Stimulated activated CD4-positive, alpha-beta T cell treated with anti-CD3 and anti-CD28 coated beads, Interleukin-12 subunit alpha, Interleukin-12 subunit beta, amount 100 ng/mL, for 48 hours (primary cell): ENCODE measurements around the gene PCDHB11.
"Not testable (repeated sequence)": the region's sequence is repeated elsewhere in the genome, so short reads cannot be mapped to it uniquely, and the experiment has no call there.

Experiments
- DNase-seq, 3 donors: peaks; one replicate each; pipeline ENCODE4 v3.0.0-alpha.2; 2020; ENCODE audit warnings: low read depth in 2 of 3, low spot score in 1 of 3

PCDHB11 gene

DNA sequence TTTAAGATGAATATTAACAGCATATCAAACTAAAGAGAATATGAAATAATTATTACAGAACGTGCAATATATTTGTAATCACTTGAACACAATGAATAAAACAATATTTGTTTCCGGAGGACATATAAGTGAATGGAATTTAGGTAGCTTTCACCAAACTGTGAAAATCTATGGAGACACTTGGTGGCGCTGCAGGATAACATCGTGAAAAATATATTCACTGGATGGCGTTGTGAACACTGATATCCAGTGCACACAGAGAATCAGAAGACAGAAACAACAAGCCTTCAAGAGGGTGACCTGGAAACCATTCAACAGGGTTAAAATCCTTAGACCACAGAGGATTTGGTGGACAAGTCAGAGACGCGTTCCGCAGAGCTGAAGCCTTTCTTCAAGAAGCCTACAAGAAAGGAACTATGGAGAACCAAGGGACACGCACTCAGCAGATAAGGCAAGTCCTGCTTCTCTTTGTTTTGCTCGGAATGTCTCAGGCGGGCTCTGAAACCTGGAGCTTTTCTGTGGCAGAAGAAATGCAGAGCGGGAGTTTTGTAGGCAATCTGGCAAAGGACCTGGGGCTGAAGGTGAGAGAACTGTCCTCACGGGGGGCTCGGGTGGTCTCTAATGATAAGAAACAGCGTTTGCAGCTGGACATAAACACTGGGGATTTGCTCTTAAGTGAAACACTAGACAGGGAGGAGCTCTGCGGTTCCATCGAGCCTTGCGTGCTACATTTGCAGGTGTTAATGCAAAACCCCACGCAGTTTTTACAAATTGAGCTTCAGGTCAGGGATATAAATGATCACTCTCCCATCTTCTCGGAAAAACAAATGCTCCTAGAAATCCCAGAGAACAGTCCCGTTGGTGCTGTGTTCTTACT is at the start of gene PCDHB11:
Gene PCDHB11, plus strand, starts transcription at position 269 of the 877 bp plus-strand sequence. Its CDS starts 148 bp downstream, at position 417.
- no peak for DNase-seq

DNA sequence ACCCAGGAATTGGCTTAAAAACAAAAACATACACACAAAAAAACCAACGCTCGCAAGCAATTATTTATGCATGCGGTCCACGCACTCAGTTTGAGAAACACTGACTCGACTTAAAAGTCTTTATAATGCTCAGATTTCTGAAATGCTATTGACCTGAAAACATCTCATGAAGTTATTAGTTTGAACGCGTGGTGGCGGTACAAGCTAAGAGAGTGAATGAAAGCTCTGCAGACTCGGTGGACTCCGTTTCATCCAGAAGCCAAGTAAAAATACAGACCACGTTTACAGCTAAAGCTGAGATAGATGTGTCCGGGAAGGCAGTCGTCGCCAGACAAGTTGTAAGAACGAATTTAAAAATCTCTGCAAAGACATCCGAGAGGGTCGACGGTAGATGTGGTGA is 49.6 kb upstream of the PCDHB11 start, which contains the start of gene PCDHB6:
Gene PCDHB6, plus strand, starts transcription at position 246 of the 400 bp plus-strand sequence. CDS start 201 bp downstream, outside the sequence.
- DNase-seq = no peak

DNA sequence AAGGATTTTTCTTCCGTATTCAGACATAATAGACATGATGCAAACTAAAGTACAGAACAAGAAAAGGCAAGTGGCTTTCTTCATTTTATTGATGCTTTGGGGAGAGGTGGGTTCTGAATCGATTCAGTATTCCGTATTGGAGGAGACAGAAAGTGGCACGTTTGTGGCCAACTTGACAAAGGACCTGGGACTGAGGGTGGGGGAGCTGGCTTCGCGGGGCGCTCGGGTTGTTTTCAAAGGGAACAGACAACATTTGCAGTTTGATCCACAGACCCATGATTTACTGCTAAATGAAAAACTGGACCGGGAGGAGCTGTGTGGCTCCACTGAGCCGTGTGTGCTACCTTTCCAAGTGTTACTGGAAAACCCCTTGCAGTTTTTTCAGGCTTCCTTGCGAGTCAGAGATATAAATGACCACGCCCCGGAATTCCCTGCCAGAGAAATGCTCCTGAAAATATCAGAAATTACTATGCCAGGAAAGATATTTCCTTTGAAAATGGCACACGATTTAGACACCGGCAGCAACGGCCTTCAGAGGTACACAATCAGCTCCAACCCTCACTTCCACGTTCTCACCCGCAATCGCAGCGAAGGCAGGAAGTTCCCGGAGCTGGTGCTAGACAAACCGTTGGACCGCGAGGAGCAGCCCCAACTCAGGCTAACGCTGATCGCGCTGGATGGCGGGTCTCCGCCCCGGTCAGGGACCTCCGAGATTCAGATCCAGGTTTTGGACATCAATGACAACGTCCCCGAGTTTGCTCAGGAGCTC is 49.0 kb upstream of the PCDHB11 start:
- DNase-seq = no peak

DNA sequence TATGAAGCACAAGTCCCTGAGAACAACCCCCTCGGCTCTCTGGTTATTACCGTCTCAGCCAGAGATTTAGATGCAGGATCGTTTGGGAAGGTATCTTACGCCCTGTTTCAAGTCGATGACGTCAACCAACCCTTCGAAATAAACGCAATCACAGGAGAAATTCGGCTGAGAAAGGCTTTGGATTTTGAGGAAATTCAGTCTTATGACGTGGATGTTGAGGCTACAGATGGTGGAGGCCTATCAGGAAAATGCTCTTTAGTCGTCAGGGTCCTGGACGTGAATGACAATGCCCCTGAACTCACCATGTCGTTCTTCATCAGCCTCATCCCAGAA is 48.5 kb upstream of the PCDHB11 start:
- no peak for DNase-seq

DNA sequence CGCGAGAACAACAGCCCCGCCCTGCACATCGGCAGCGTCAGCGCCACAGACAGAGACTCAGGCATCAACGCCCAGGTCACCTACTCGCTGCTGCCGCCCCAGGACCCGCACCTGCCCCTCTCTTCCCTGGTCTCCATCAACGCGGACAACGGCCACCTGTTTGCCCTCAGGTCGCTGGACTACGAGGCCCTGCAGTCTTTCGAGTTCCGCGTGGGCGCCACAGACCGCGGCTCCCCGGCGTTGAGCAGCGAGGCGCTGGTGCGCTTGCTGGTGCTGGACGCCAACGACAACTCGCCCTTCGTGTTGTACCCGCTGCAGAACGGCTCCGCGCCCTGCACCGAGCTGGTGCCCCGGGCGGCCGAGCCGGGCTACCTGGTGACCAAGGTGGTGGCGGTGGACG is 47.8 kb upstream of the PCDHB11 start:
- DNase-seq = not testable (repeated sequence)

DNA sequence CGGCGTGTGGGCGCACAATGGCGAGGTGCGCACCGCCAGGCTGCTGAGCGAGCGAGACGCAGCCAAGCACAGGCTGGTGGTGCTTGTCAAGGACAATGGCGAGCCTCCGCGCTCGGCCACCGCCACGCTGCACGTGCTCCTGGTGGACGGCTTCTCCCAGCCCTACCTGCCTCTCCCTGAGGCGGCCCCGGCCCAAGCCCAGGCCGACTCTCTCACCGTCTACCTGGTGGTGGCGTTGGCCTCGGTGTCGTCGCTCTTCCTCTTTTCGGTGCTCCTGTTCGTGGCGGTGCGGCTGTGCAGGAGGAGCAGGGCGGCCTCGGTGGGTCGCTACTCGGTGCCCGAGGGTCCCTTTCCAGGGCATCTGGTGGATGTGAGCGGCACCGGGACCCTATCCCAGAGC is 47.3 kb upstream of the PCDHB11 start:
- DNase-seq = not testable (repeated sequence)

DNA sequence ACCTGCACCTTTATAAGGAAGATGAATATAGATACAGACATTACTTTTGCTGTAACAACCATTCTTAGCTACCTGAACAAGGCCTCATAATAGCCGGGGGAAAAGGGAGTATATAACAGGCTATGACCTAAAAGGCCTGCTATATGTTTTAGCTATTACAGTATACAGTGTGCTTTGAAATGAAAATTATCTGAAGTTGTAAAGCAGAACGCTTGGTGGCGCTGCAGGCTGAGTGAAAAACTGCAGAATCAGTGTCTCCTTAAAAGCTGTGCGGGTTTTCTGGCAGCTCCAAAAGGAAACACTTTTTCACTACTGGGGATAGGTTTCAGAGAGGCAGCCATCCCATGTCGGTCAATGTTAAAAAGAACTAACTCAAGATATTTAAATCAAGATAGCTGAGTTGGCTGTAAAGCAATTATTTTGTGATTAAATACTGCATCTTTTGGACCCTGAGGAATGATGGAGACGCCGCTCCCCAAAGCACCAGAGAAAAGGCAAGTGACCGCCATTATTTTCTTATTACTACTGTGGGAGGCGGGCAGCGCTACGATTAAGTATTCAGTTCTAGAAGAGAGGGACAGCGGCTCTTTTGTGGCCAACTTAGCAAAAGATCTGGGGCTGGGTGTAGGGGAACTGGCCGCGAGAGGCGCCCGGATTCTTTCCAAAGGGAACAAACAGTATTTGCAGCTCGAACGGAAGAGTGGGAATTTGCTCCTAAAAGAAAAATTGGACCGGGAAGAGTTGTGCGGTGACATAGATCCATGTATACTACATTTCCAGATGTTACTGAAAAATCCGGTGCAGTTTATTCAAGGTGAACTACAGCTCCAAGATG is 43.7 kb upstream of the PCDHB11 start:
- DNase-seq = no peak

DNA sequence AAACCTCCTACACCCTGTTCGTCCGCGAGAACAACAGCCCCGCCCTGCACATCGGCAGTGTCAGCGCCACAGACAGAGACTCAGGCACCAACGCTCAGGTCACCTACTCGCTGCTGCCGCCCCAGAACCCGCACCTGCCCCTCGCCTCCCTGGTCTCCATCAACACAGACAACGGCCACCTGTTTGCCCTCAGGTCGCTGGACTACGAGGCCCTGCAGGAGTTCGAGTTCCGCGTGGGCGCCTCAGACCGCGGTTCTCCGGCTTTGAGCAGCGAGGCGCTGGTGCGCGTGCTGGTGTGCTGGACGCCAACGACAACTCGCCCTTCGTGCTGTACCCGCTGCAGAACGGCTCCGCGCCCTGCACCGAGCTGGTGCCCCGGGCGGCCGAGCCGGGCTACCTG is 42.1 kb upstream of the PCDHB11 start:
- DNase-seq = not testable (repeated sequence)

DNA sequence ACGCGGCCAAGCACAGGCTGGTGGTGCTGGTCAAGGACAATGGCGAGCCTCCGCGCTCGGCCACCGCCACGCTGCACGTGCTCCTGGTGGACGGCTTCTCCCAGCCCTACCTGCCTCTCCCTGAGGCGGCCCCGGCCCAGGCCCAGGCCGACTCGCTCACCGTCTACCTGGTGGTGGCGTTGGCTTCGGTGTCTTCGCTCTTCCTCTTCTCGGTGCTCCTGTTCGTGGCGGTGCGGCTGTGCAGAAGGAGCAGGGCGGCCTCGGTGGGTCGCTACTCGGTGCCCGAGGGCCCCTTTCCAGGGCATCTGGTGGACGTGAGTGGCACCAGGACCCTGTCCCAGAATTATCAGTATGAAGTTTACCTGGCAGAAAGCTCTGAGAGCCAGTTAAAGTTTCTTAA is 41.5 kb upstream of the PCDHB11 start:
- not testable (repeated sequence) for DNase-seq

DNA sequence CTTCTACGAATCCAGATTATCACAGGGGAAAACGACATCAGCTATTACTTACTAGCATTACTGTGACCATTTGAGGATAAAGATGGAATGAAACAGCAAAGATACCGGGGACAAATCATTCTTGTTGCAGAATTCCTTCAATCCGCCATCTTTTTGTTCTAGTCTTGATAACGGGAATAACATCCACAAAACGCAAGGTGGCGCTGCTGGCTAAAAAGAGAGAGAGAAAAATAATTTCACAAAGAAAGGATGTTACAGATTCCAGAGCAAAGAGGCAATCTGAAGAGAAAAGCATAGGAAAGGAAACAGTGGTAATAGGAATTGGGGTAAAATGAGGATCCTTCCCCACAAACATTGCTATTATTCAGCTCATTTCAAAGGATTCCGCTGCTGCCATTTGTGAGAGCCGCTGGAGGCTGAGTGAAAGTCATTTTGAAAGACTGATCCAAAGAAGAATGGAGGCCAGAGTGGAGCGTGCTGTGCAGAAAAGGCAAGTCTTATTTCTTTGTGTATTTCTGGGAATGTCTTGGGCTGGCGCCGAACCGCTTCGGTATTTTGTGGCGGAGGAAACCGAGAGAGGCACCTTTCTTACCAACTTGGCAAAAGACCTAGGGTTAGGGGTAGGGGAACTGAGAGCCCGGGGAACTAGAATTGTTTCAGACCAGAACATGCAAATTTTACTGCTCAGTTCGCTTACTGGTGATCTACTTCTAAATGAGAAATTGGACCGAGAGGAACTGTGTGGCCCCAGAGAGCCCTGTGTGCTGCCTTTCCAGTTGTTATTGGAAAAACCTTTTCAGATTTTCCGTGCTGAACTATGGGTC is 26.8 kb upstream of the PCDHB11 start, which contains the start of gene PCDHB7:
Gene PCDHB7, plus strand, starts transcription at position 264 of the 824 bp plus-strand sequence. Its CDS starts 192 bp downstream, at position 456.
- no peak for DNase-seq

DNA sequence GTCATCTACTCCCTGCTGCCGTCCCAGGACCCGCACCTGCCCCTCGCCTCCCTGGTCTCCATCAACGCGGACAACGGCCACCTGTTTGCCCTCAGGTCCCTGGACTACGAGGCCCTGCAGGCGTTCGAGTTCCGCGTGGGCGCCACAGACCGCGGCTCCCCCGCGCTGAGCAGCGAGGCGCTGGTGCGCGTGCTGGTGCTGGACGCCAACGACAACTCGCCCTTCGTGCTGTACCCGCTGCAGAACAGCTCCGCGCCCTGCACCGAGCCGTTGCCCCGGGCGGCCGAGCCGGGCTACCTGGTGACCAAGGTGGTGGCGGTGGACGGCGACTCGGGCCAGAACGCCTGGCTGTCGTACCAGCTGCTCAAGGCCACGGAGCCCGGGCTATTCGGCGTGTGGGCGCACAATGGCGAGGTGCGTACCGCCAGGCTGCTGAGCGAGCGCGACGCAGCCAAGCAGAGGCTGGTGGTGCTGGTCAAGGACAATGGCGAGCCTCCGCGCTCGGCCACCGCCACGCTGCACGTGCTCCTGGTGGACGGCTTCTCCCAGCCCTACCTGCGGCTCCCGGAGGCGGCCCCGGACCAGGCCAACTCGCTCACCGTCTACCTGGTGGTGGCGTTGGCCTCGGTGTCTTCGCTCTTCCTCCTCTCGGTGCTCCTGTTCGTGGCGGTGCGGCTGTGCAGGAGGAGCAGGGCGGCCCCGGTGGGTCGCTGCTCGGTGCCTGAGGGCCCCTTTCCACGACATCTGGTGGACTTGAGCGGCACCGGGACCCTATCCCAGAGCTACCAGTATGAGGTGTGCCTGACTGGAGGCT is 24.9 kb upstream of the PCDHB11 start:
- DNase-seq = not testable (repeated sequence)

DNA sequence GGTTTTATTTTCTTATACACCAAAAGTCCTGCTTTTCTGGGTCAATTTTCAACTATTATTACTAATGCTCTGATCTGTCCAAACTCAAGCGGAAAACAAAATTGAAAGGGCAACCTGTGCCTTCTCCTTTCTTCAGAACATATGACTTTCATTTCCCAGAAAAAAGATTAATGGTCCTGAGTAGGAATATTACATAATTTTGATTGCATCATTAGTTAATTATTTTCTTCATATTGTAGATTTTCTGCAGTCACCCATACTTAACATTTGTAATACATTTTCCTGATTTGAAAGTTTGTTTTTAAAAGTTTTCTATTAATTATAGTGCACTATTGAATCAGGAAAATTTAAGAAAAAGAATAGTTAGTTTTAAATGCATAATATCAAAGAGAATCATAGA is 23.5 kb upstream of the PCDHB11 start:
- DNase-seq = no peak

DNA sequence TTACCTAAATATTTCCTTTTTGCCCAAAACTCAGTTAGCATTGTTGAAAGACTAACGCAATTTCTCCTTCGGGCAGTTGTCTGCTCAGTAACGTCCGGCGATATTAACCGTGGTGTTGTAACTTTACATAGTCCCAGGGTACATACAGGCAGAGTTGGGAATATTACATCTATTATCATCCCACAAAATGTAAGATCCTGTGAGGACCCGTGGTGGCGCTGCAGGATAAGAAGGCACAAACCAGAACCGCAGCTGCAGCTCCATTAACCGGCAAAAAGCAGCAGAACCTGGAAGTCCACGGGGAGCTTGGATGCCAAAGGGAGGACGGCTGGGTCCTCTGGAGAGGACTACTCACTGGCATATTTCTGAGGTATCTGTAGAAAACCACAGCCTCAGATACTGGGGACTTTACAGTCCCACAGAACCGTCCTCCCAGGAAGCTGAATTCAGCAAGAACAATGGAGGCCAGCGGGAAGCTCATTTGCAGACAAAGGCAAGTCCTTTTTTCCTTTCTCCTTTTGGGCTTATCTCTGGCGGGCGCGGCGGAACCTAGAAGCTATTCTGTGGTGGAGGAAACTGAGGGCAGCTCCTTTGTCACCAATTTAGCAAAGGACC is 21.7 kb upstream of the PCDHB11 start, which contains the start of gene PCDHB8:
Gene PCDHB8, plus strand, starts transcription at position 214 of the 615 bp plus-strand sequence. Its CDS starts 245 bp downstream, at position 459.
- DNase-seq = not testable (repeated sequence)

DNA sequence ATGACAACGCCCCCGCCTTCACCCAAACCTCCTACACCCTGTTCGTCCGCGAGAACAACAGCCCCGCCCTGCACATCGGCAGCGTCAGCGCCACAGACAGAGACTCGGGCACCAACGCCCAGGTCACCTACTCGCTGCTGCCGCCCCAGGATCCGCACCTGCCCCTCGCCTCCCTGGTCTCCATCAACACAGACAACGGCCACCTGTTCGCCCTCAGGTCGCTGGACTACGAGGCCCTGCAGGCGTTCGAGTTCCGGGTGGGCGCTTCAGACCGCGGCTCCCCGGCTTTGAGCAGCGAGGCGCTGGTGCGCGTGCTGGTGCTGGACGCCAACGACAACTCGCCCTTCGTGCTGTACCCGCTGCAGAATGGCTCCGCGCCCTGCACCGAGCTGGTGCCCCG is 20.1 kb upstream of the PCDHB11 start:
- DNase-seq = not testable (repeated sequence)

DNA sequence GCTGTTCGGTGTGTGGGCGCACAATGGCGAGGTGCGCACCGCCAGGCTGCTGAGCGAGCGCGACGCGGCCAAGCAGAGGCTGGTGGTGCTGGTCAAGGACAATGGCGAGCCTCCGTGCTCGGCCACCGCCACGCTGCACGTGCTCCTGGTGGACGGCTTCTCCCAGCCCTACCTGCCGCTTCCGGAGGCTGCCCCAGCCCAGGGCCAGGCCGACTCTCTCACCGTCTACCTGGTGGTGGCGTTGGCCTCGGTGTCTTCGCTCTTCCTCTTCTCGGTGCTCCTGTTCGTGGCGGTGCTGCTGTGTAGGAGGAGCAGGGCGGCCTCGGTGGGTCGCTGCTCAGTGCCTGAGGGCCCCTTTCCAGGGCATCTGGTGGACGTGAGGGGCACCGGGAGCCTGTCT is 19.6 kb upstream of the PCDHB11 start:
- not testable (repeated sequence) for DNase-seq

DNA sequence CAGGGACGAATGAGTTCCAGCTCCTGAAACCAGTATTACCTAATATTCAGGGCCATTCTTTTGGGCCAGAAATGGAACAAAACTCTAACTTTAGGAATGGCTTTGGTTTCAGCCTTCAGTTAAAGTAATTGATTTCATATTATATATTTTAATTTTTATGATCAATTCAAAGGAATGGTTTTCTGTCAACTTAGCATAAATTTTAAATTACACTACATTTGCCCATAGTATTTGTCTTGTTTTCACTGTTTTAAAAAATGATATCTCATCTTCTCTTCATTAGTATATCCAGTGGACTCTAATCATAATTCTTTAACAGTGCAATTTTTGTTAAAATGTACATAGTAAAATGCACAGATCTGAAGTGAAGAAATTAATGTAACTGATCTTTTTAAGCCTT is 19.1 kb upstream of the PCDHB11 start:
- no peak for DNase-seq

DNA sequence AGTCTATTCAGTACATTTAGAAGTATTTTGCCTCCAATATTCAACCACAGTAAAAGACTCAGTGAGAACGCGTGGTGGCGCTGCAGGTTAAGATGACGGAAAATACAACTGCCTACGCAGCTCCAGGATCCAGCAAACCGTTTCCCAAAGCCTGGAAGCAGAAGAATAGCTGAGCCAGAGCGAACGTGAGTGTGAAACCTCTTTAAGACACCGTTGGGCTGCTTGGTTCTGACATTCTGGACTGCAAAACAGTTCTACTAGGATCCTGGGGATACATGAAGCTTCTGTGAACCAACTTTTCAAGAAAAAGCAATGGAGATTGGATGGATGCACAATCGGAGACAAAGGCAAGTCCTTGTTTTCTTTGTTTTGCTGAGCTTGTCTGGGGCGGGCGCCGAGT is 17.2 kb upstream of the PCDHB11 start, which contains the start of gene PCDHB16:
Gene PCDHB16, plus strand, starts transcription at position 140 of the 400 bp plus-strand sequence. Its CDS starts 173 bp downstream, at position 313.
- no peak for DNase-seq

DNA sequence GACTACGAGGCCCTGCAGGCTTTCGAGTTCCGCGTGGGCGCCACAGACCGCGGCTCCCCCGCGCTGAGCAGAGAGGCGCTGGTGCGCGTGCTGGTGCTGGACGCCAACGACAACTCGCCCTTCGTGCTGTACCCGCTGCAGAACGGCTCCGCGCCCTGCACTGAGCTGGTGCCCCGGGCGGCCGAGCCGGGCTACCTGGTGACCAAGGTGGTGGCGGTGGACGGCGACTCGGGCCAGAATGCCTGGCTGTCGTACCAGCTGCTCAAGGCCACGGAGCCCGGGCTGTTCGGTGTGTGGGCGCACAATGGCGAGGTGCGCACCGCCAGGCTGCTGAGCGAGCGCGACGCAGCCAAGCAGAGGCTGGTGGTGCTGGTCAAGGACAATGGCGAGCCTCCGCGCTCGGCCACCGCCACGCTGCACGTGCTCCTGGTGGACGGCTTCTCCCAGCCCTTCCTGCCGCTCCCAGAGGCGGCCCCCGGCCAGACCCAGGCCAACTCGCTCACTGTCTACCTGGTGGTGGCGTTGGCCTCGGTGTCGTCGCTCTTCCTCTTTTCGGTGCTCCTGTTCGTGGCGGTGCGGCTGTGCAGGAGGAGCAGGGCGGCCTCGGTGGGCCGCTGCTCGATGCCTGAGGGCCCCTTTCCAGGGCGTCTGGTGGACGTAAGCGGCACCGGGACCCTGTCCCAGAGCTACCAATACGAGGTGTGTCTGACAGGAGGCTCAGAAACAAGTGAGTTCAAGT is 15.1 kb upstream of the PCDHB11 start:
- not testable (repeated sequence) for DNase-seq
